ENCODE results near the gene GPR17. TPM values are rescaled to one million over a fixed set of nuclear protein-coding genes. Genes with fewer than 3 reads are reported as not detected.

GPR17 gene
- total RNA-seq, 4 donors from 2014 or later: 1.1 to 1.6 (median 1.2) TPM

DNA sequence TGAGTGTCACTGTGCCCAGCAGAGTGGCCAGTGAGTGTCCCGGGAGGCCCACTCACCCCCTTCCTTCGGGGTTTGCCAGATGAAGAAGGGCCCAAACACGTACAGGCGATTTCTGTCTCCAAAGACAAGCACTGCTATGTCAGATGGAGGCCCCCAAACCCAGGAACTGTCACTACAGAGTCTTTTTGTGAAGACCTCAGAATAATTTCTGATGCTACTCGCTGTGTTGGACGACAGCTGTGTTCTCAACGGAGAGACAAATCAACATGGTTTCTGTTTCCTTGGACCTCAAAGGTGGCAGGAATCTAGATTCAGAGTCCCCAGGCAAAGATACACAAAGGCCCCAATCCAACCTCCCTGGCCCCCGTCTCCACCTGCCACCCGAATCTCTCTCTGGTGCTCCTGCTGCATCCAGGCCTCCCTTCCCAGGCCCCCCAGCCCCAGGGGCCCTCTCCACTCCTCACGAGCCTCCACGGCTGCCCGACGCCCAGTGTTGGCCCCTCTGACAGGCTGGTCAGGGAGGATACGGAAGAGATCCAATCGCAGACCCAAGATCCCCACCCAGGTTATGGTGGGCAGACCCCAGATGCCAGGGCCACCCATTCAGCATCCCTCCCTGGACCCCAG is 2.4 kb upstream of the GPR17 start:
- 70 to 80% methylated on average over 15 of the region's 15 CpGs for WGBS, 2 donors
- peaks cover 0 to 76% (median 15%) of the 10 kb centered on the region in 4 donors for H3K4me1 ChIP-seq
- peaks cover 0 to 21% (median 0%) of the 10 kb centered on the region in 3 donors for H3K36me3 ChIP-seq
- no peaks in the 10 kb centered on the region for H3K27me3 ChIP-seq
- DNase-seq (ENCODE audit: low spot score in 2 of 2): no peak
- H3K27ac ChIP-seq: peak overlapping the region in 3 of 4 donors; percentile 77 to 92 (median 85)
- no peak overlapping the region for H3K4me3 ChIP-seq
- no peak for TF ChIP-seq POLR2A (IDR thresholded peaks at IDR 0.05)
- no peaks in the 10 kb centered on the region for H3K9me3 ChIP-seq

DNA sequence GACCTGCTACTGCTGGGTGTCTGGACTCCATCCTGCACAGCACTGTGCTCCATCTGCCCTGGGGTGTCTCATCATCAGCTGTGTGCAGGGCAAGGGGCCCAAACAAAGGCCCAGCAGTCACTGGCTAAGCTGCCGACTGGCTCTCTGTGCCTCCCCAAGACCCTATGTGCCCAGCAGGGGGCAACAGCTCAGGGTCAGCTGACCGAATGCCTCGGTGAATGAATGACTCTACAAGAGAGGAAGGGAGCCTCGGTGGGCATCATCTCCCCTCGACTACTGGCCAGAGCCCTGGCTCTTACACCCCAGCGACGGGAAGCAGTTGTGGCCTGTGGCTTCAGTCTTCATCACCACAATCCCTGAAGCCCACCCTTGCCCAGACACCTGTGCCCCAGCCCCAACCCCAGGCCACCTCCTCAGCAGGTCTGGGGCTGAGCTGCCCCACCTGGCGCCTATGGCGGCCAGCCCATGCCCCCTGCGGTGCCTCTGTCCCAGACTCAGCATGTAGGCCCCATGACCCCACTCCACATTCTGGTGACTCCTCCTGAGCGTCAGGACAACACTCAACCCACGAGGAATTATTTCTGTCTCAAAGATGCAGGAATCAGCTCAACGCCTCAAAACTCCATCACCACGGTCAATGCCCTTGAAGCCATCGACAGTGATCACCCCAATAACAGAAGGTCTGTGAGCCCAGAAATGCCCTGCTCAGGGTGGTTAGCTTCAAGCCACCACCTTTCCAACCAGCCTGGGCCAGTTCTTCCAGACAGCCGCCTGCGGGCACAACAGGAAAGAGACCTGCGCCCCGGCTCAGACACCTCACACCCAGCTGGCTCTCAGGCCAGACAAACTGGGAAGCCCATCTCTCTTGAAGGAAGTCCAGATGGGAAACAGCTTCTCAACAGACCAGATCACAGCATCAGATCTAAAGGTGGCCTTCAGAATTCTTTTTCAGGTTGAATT is 1.6 kb upstream of the GPR17 start:
- no peaks in the 10 kb centered on the region for H3K9me3 ChIP-seq
- H3K4me1 ChIP-seq: peaks cover 0 to 79% (median 18%) of the 10 kb centered on the region in 4 donors
- H3K36me3 ChIP-seq: peaks cover 0 to 16% (median 0%) of the 10 kb centered on the region in 3 donors
- no peak for TF ChIP-seq EP300 (IDR thresholded peaks at IDR 0.05)
- TF ChIP-seq CTCF (IDR thresholded peaks at IDR 0.05): no peak
- no peak for TF ChIP-seq POLR2A (IDR thresholded peaks at IDR 0.05)
- peak overlapping the region in 3 of 4 donors; percentile 77 to 92 (median 85) for H3K27ac ChIP-seq
- no peaks in the 10 kb centered on the region for H3K27me3 ChIP-seq
- 87 to 89% methylated on average over 15 to 19 of the region's 19 CpGs for WGBS, 2 donors
- no peak for DNase-seq (ENCODE audit: low spot score in 2 of 2)
- no peak overlapping the region for H3K4me3 ChIP-seq

GRCh38 chr2:127645026-127645394 is 943 bp upstream of the GPR17 start:
- Histone ChIP-seq H3K9me3 (no peaks in the 10 kb centered on the region), H3K4me3 (peak overlapping the region in 1 of 4 donors; percentile 26), H3K4me1 (peaks cover 0 to 85% (median 22%) of the 10 kb centered on the region in 4 donors), H3K27ac (peak overlapping the region in 3 of 4 donors; percentile 77 to 92 (median 85)), H3K27me3 (no peaks in the 10 kb centered on the region), H3K36me3 (peaks cover 0 to 10% (median 0%) of the 10 kb centered on the region in 3 donors)
- 64 to 66% methylated on average over 1 of the region's 1 CpG for WGBS, 2 donors
- DNase-seq (ENCODE audit: low spot score in 2 of 2): no peak
- no peak for TF ChIP-seq POLR2A (IDR thresholded peaks at IDR 0.05)
- TF ChIP-seq CTCF (IDR thresholded peaks at IDR 0.05): no peak
- no peak for TF ChIP-seq EP300 (IDR thresholded peaks at IDR 0.05)

- no peak for TF ChIP-seq EP300 (IDR thresholded peaks at IDR 0.05)
- Histone ChIP-seq H3K4me1 (peaks cover 0 to 96% (median 33%) of the 10 kb centered on the region in 4 donors), H3K4me3 (peak overlapping the region in 2 of 4 donors; percentile 4 to 26), H3K27ac (peak overlapping the region; percentile 68 to 92 (median 81)), H3K36me3 (no peaks in the 10 kb centered on the region), H3K9me3 (no peaks in the 10 kb centered on the region), H3K27me3 (no peaks in the 10 kb centered on the region)
- no peak for DNase-seq (ENCODE audit: low spot score in 2 of 2)
- WGBS, 2 donors: 42 to 46% methylated on average over 22 to 23 of the region's 24 CpGs
Measured at GRCh38 chr2:127646487-127647241, 711 bp downstream of the GPR17 start.

- Histone ChIP-seq H3K27me3 (no peaks in the 10 kb centered on the region), H3K36me3 (no peaks in the 10 kb centered on the region), H3K4me1 (peaks cover 0 to 96% (median 36%) of the 10 kb centered on the region in 4 donors), H3K9me3 (no peaks in the 10 kb centered on the region), H3K4me3 (peak overlapping the region in 1 of 4 donors; percentile 23), H3K27ac (peak overlapping the region; percentile 68 to 92 (median 81))
- WGBS, 2 donors: 55% methylated on average over 15 to 16 of the region's 16 CpGs
- no peak for DNase-seq (ENCODE audit: low spot score in 2 of 2)
- peak in 1 of 2 donors; percentile 5 for TF ChIP-seq POLR2A (IDR thresholded peaks at IDR 0.05)
- no peak for TF ChIP-seq EP300 (IDR thresholded peaks at IDR 0.05)
- TF ChIP-seq CTCF (IDR thresholded peaks at IDR 0.05): no peak
Measured at GRCh38 chr2:127647242-127648190, 1.6 kb downstream of the GPR17 start.
